ENCODE measurements around the gene ELP1.

ELP1 gene

GRCh38 chr9:108882052-108882888, 51.7 kb downstream of the ELP1 start:
- no peak for DNase-seq (ENCODE audit: low read depth)

- no peak for DNase-seq (ENCODE audit: low read depth)
Observed at GRCh38 chr9:108880738-108881316, 53.1 kb downstream of the ELP1 start.

- no peak for DNase-seq (ENCODE audit: low read depth)
Observed at GRCh38 chr9:108877524-108877923, 56.4 kb downstream of the ELP1 start.

GRCh38 chr9:108876425-108876824, 57.5 kb downstream of the ELP1 start:
- DNase-seq (ENCODE audit: low read depth) = no peak

- no peak for DNase-seq (ENCODE audit: low read depth)
Observed at GRCh38 chr9:108874058-108874788, 59.7 kb downstream of the ELP1 start.

- DNase-seq (ENCODE audit: low read depth) = peak; percentile 43
Observed at GRCh38 chr9:108869092-108869725, 64.7 kb downstream of the ELP1 start.

- DNase-seq (ENCODE audit: low read depth) = no peak
Observed at GRCh38 chr9:108867829-108868228, 66.1 kb downstream of the ELP1 start.

- no peak for DNase-seq (ENCODE audit: low read depth)
Observed at GRCh38 chr9:108867116-108867515, 66.8 kb downstream of the ELP1 start.

- DNase-seq (ENCODE audit: low read depth) = no peak
Observed at GRCh38 chr9:108866001-108866420, 67.9 kb downstream of the ELP1 start.

GRCh38 chr9:108865037-108865436, 68.9 kb downstream of the ELP1 start:
- no peak for DNase-seq (ENCODE audit: low read depth)

- no peak for DNase-seq (ENCODE audit: low read depth)
Observed at GRCh38 chr9:108864446-108864845, 69.5 kb downstream of the ELP1 start.

- DNase-seq (ENCODE audit: low read depth) = no peak
Observed at GRCh38 chr9:108863891-108864290, 70.0 kb downstream of the ELP1 start.

GRCh38 chr9:108861997-108862396, 71.9 kb downstream of the ELP1 start, which contains the start of gene ACTL7A:
ACTL7A (plus strand) TSS chr9:108862266; CDS start chr9:108862323, 57 bp downstream.
- DNase-seq (ENCODE audit: low read depth) = no peak

- DNase-seq (ENCODE audit: low read depth) = no peak
Observed at GRCh38 chr9:108861464-108861863, 72.5 kb downstream of the ELP1 start.

- no peak for DNase-seq (ENCODE audit: low read depth)
Observed at GRCh38 chr9:108860764-108861163, 73.2 kb downstream of the ELP1 start.

GRCh38 chr9:108860354-108860753, 73.6 kb downstream of the ELP1 start:
- no peak for DNase-seq (ENCODE audit: low read depth)

- DNase-seq (ENCODE audit: low read depth) = no peak
Observed at GRCh38 chr9:108859459-108860114, 74.3 kb downstream of the ELP1 start.

- no peak for DNase-seq (ENCODE audit: low read depth)
Observed at GRCh38 chr9:108857572-108857971, 76.4 kb downstream of the ELP1 start.

- DNase-seq (ENCODE audit: low read depth) = no peak
Observed at GRCh38 chr9:108855888-108856287, 78.0 kb downstream of the ELP1 start, which contains the start of gene ACTL7B. ACTL7B (minus strand) TSS chr9:108855986; CDS start chr9:108855930, 56 bp downstream.

- DNase-seq (ENCODE audit: low read depth) = no peak
Observed at GRCh38 chr9:108855529-108855886, 78.4 kb downstream of the ELP1 start.

- DNase-seq (ENCODE audit: low read depth) = no peak
Observed at GRCh38 chr9:108854641-108855528, 79.0 kb downstream of the ELP1 start.
